H1 (cell line): ENCODE results near the gene AKAP8. TPM values are rescaled to one million over a fixed set of nuclear protein-coding genes. Genes with fewer than 3 reads are reported as not detected.

Source experiments
- CTCF ChIA-PET: fragments of 300-600 bp; sonication (Branson Sonifier 250); formaldehyde crosslinking; loops from one replicate; lab custom pipeline; 2021; ENCODE audit not compliant: partially characterized antibody; lab: Charles Lee
- POLR2A ChIA-PET: fragments of 300-600 bp; sonication (Branson Sonifier 250); formaldehyde crosslinking; loops from one replicate; lab custom pipeline; 2021; ENCODE audit warnings: inconsistent platforms; ENCODE audit not compliant: partially characterized antibody; lab: Charles Lee
- DNase-seq, 2 experiments: peaks; one replicate each; pipeline versions ENCODE4 v3.0.0 to v3.0.0-alpha.2; 2010 to 2022; ENCODE audit warnings: low spot score in 2 of 2, low read depth in 1 of 2, mixed read lengths in 1 of 2
- FAIRE-seq: peaks from 2 replicates; lab custom pipeline; 2011; peaks lifted over from hg19 to GRCh38; lab: Jason Lieb, UNC
- H2AFZ ChIP-seq: 2 replicates; pipeline ENCODE4 v1.8.1; 2012; ENCODE audit warnings: low read length, inconsistent platforms
- H2AK5ac ChIP-seq: 2 replicates; pipeline ENCODE4 v1.6.1; 2013; ENCODE audit warnings: low read depth, low read length
- H2BK120ac ChIP-seq: replicated peaks from 2 replicates; pipeline ENCODE3; 2013; ENCODE audit warnings: low read depth, low read length, inconsistent platforms
- H2BK12ac ChIP-seq: 2 replicates; pipeline ENCODE4 v1.6.1; 2013; ENCODE audit warnings: low read depth, low read length
- H2BK15ac ChIP-seq: 2 replicates; pipeline ENCODE4 v1.6.1; 2013; ENCODE audit warnings: low read length
- H2BK20ac ChIP-seq: 2 replicates; pipeline ENCODE4 v1.6.1; 2013; ENCODE audit warnings: low read length
- H2BK5ac ChIP-seq: 2 replicates; pipeline ENCODE4 v1.6.1; 2013; ENCODE audit warnings: low read depth, low read length
- H3K14ac ChIP-seq: 2 replicates; pipeline ENCODE4 v1.6.1; 2013; ENCODE audit warnings: inconsistent platforms; ENCODE audit not compliant: insufficient read length
- H3K18ac ChIP-seq: 2 replicates; pipeline ENCODE4 v1.6.1; 2013; ENCODE audit warnings: low read length; ENCODE audit errors: extremely low read depth
- H3K23ac ChIP-seq: 2 replicates; pipeline ENCODE4 v1.6.1; 2013; ENCODE audit warnings: inconsistent platforms; ENCODE audit not compliant: insufficient read length
- H3K23me2 ChIP-seq: 2 replicates; pipeline ENCODE4 v1.6.1; 2013; ENCODE audit warnings: low read depth, low read length
- H3K27ac ChIP-seq: 2 replicates; pipeline ENCODE4 v1.6.1; 2011; ENCODE audit warnings: low read depth, low read length, inconsistent platforms
- H3K27me3 ChIP-seq, 4 experiments: replicated peaks in 1 of 4; 1 replicate in 1 of 4; 2 replicates in 3 of 4; pipeline versions ENCODE4 v1.6.1 to v1.8.1; 2011 to 2013; ENCODE audit warnings: low read length in 3 of 4, mild to moderate bottlenecking in 3 of 4, inconsistent platforms in 2 of 4, mixed read lengths in 2 of 4, moderate library complexity in 1 of 4; ENCODE audit not compliant: control insufficient read depth in 3 of 4, insufficient read depth in 3 of 4; ENCODE audit errors: extremely low read depth in 1 of 4
- H3K36me3 ChIP-seq, 4 experiments: 2 replicates each; pipeline versions ENCODE4 v1.6.1 to v1.8.1; 2011 to 2013; ENCODE audit warnings: mild to moderate bottlenecking in 4 of 4, low read length in 3 of 4, moderate library complexity in 2 of 4, control low read depth in 1 of 4, inconsistent platforms in 1 of 4; ENCODE audit not compliant: insufficient read depth in 4 of 4, control insufficient read depth in 2 of 4
- H3K4ac ChIP-seq: replicated peaks from 2 replicates; pipeline ENCODE3; 2013; ENCODE audit warnings: low read length, low read depth, mixed read lengths, inconsistent platforms; ENCODE audit not compliant: insufficient read length
- H3K4me1 ChIP-seq, 4 experiments: replicated peaks in 1 of 4; 1 replicate in 1 of 4; 2 replicates in 3 of 4; pipeline versions ENCODE4 v1.6.1 to v1.8.1; 2011 to 2013; ENCODE audit warnings: low read length in 3 of 4, inconsistent platforms in 2 of 4, mixed read lengths in 1 of 4; ENCODE audit not compliant: insufficient read depth in 4 of 4, control insufficient read depth in 3 of 4
- H3K4me2 ChIP-seq, 2 experiments: 2 replicates each; pipeline versions ENCODE4 v1.6.1 to v1.8.1; 2011 to 2013; ENCODE audit warnings: low read depth in 2 of 2, low read length in 2 of 2, control low read depth in 1 of 2, inconsistent platforms in 1 of 2, mild to moderate bottlenecking in 1 of 2; ENCODE audit not compliant: insufficient read depth in 1 of 2
- H3K4me3 ChIP-seq, 4 experiments: fragments of 200-600, 300-600 bp in 1 of 4; sonication (generic), shearing (Covaris generic), sonication (Bioruptor Twin) in 1 of 4; 2 replicates each; pipeline versions ENCODE4 v1.5.1 to v1.8.1; 2011 to 2016; ENCODE audit warnings: low read length in 4 of 4, low read depth in 3 of 4, control low read depth in 2 of 4, inconsistent platforms in 2 of 4, mild to moderate bottlenecking in 2 of 4, mixed read lengths in 1 of 4, moderate library complexity in 1 of 4; ENCODE audit not compliant: insufficient read depth in 2 of 4; ENCODE audit errors: extremely low read depth in 1 of 4
- H3K56ac ChIP-seq: replicated peaks from 2 replicates; pipeline ENCODE3; 2013; ENCODE audit warnings: low read depth, mild to moderate bottlenecking, mixed read lengths, low read length, inconsistent platforms; ENCODE audit not compliant: insufficient read length
- H3K79me1 ChIP-seq: 2 replicates; pipeline ENCODE4 v1.6.1; 2013; ENCODE audit warnings: low read depth, low read length, control low read depth
- H3K79me2 ChIP-seq, 2 experiments: 2 replicates each; pipeline versions ENCODE4 v1.6.1 to v1.8.1; 2012 to 2013; ENCODE audit warnings: low read length in 2 of 2, mild to moderate bottlenecking in 2 of 2, inconsistent platforms in 1 of 2; ENCODE audit not compliant: insufficient read depth in 2 of 2, control insufficient read depth in 1 of 2
- H3K9ac ChIP-seq, 4 experiments: replicated peaks in 1 of 4; 1 replicate in 1 of 4; 2 replicates in 3 of 4; pipeline versions ENCODE4 v1.6.1 to v1.8.1; 2011 to 2013; ENCODE audit warnings: low read depth in 3 of 4, low read length in 3 of 4, control low read depth in 2 of 4, mild to moderate bottlenecking in 2 of 4, moderate library complexity in 2 of 4, inconsistent platforms in 1 of 4; ENCODE audit errors: extremely low read depth in 1 of 4
- H3K9me3 ChIP-seq, 2 experiments: 2 replicates each; pipeline versions ENCODE4 v1.6.1 to v1.8.1; 2012 to 2013; ENCODE audit warnings: mild to moderate bottlenecking in 2 of 2, moderate library complexity in 2 of 2, control low read depth in 1 of 2, inconsistent platforms in 1 of 2, low read depth in 1 of 2, low read length in 1 of 2, mixed read lengths in 1 of 2; ENCODE audit not compliant: insufficient read depth in 2 of 2
- H4K20me1 ChIP-seq, 2 experiments: replicated peaks in 1 of 2; 2 replicates each; pipeline versions ENCODE3 to v1.8.1; 2011 to 2013; ENCODE audit warnings: inconsistent platforms in 2 of 2, low read length in 2 of 2, mild to moderate bottlenecking in 1 of 2; ENCODE audit not compliant: insufficient read depth in 2 of 2, control insufficient read depth in 1 of 2
- H4K5ac ChIP-seq: 2 replicates; pipeline ENCODE4 v1.6.1; 2013; ENCODE audit warnings: low read length, low read depth, mixed read lengths, inconsistent platforms; ENCODE audit not compliant: insufficient read length
- H4K8ac ChIP-seq: 2 replicates; pipeline ENCODE4 v1.8.0; 2013; ENCODE audit warnings: mild to moderate bottlenecking, moderate library complexity, low read length, inconsistent platforms; ENCODE audit not compliant: insufficient read depth; ENCODE audit errors: extremely low read depth
- H4K91ac ChIP-seq: replicated peaks from 2 replicates; pipeline ENCODE3; 2013; ENCODE audit warnings: low read length, mixed read lengths, inconsistent platforms; ENCODE audit not compliant: insufficient read length
- WGBS, 2 experiments: shearing (Covaris generic) in 1 of 2; methylation state at CpG; one replicate each; pipeline versions ENCODE4 v1.1.6 to v1.1.7; 2013 to 2015; ENCODE audit warnings: low lambda C conversion rate in 2 of 2, mixed read lengths in 2 of 2, inconsistent platforms in 1 of 2, low coverage in 1 of 2, missing lambda C conversion rate in 1 of 2; ENCODE audit not compliant: insufficient replicate concordance in 2 of 2, insufficient coverage in 1 of 2, insufficient read length in 1 of 2; ENCODE audit errors: extremely low coverage in 1 of 2, missing lambda C conversion rate in 1 of 2; 5-methylcytosine and 5-hydroxymethylcytosine counted together
- polyA plus RNA-seq, 7 experiments: library from polyadenylated mRNA; depleted of rRNA in 3 of 7; stranded (reverse) in 5 of 7; unstranded in 2 of 7; fragments of >200 nt in 5 of 7; fragments of 200-250 nt in 2 of 7; gene quantifications; 1 replicate in 5 of 7; 2 replicates in 1 of 7; 4 replicates in 1 of 7; pipeline versions ENCODE4 v1.2.1 to v1.2.3, GENCODE V29; 2011 to 2013; ENCODE audit warnings: missing spikeins in 2 of 7, mixed read lengths in 2 of 7
- total RNA-seq: library from RNA; stranded (reverse); fragmentation: NEBNext Ultra II Directional; extraction: Animal tissue kit (Norgen Biotek cat#: 25700); gene quantifications from 2 replicates; pipeline ENCODE4 v1.2.1, GENCODE V29; 2021

AKAP8 gene
- total and polyA plus RNA-seq, 2 of the 8 experiments (the other 6 are each of a cell fraction or from before 2014, with no cell fraction given): 17.0 to 41.0 TPM

GRCh38 chr19:15401397-15401710 is 21.8 kb upstream of the AKAP8 start:
- H2BK15ac ChIP-seq: no peak overlapping the region
- no peak overlapping the region for H3K18ac ChIP-seq
- no peak overlapping the region for H3K23ac ChIP-seq
- 98% methylated on average over 13 of the region's 17 CpGs; no CpG with 5 or more reads in 1 of the 2 experiments for WGBS, 2 experiments
- peaks cover 29% of the 10 kb centered on the region for H3K79me1 ChIP-seq
- H4K20me1 ChIP-seq: peaks cover 27 to 40% of the 10 kb centered on the region in 2 experiments
- H3K27ac ChIP-seq: no peak overlapping the region
- no peaks in the 10 kb centered on the region for H3K27me3 ChIP-seq
- FAIRE-seq (no peak), DNase-seq (no peak)
- no peaks in the 10 kb centered on the region for H3K4me1 ChIP-seq
- no peak overlapping the region for H2BK5ac ChIP-seq
- H3K4ac ChIP-seq: no peak overlapping the region
- H3K14ac ChIP-seq: no peak overlapping the region
- no peaks in the 10 kb centered on the region for H3K23me2 ChIP-seq
- no peak overlapping the region for H4K5ac ChIP-seq
- no peak overlapping the region for H2AK5ac ChIP-seq
- no peaks in the 10 kb centered on the region for H3K9me3 ChIP-seq
- H4K91ac ChIP-seq: no peak overlapping the region
- H4K8ac ChIP-seq: no peak overlapping the region
- H3K9ac ChIP-seq: no peak overlapping the region
- no peak overlapping the region for H3K56ac ChIP-seq
- POLR2A ChIA-PET: interaction anchor here (1.0 to 3.3 kb wide), 5 partner anchors 10 to 167 kb away, joined by 3 to 19 read pairs (median 5); partner anchors contain the start of gene AKAP8L
- H2BK20ac ChIP-seq: no peak overlapping the region
- H2AFZ ChIP-seq: no peak overlapping the region
- no peak overlapping the region for H3K4me2 ChIP-seq
- no peak overlapping the region for H3K4me3 ChIP-seq
- H3K36me3 ChIP-seq: peaks cover 24 to 53% (median 34%) of the 10 kb centered on the region in 4 experiments
- CTCF ChIA-PET: interaction anchor here (1.0 to 2.6 kb wide), 3 partner anchors 18 to 202 kb away, joined by 3 to 9 read pairs (median 4); partner anchors contain the start of gene AKAP8L
- H2BK12ac ChIP-seq: no peak overlapping the region
- no peak overlapping the region for H2BK120ac ChIP-seq
- H3K79me2 ChIP-seq: peaks cover 16 to 65% of the 10 kb centered on the region in 2 experiments; a peak in 3 of 4 replicates
